MCF 10A (cell line): ENCODE results near the gene ACAP1. TPM values are rescaled to one million over a fixed set of nuclear protein-coding genes. Genes with fewer than 3 reads are reported as not detected.

ENCODE experiments used
- BruUV-seq: library from RNA; stranded (reverse); fragments of 400-500 nt; replicated peaks from 2 replicates; lab custom pipeline; 2021; lab: Mats Ljungman, UMichigan
- CTCF ChIA-PET: fragments of 300-600 bp; sonication (Branson Sonifier 250); formaldehyde crosslinking; extraction: SDS; loops from one replicate; lab custom pipeline; 2021; ENCODE audit warnings: antibody characterized with exemption, inconsistent platforms; lab: Yijun Ruan, JAX
- POLR2A ChIA-PET: fragments of 300-600, 350-650 bp; sonication (Branson Sonifier 250); formaldehyde crosslinking; extraction: SDS; loops from one replicate; lab custom pipeline; 2020; ENCODE audit warnings: antibody characterized with exemption, inconsistent platforms; lab: Yijun Ruan, JAX
- DNase-seq: peaks from one replicate; pipeline ENCODE4 v3.0.0-alpha.2; 2018; ENCODE audit not compliant: unreplicated experiment
- H3K27ac Mint-ChIP-seq: one replicate; pipeline ENCODE4 v1.8.0; 2022; ENCODE audit warnings: mild to moderate bottlenecking, low read depth, mixed read lengths; ENCODE audit not compliant: unreplicated experiment
- H3K27me3 Mint-ChIP-seq: one replicate; pipeline ENCODE4 v1.8.0; 2022; ENCODE audit warnings: mixed read lengths; ENCODE audit not compliant: insufficient read depth, unreplicated experiment
- H3K36me3 Mint-ChIP-seq: one replicate; pipeline ENCODE4 v1.8.0; 2022; ENCODE audit warnings: mild to moderate bottlenecking, moderate library complexity, mixed read lengths; ENCODE audit not compliant: insufficient read depth, unreplicated experiment
- H3K4me1 Mint-ChIP-seq: one replicate; pipeline ENCODE4 v1.8.0; 2022; ENCODE audit warnings: mixed read lengths; ENCODE audit not compliant: insufficient read depth, unreplicated experiment
- H3K4me3 Mint-ChIP-seq: one replicate; pipeline ENCODE4 v1.8.0; 2022; ENCODE audit warnings: mild to moderate bottlenecking, moderate library complexity, mixed read lengths; ENCODE audit not compliant: unreplicated experiment
- H3K9me3 Mint-ChIP-seq: one replicate; pipeline ENCODE4 v1.8.0; 2022; ENCODE audit warnings: mixed read lengths; ENCODE audit not compliant: unreplicated experiment
- intact Hi-C: fragments of 100-400 bp; cut with micrococcal nuclease; formaldehyde crosslinking; loops from 2 replicates; pipeline ENCODE4 v1.14.1; 2022
- total RNA-seq: library from RNA; stranded (reverse); gene quantifications from 2 replicates; pipeline ENCODE4 v1.2.3, GENCODE V29; 2022
- TF ChIP-seq, protein P1 (sequence below): fragments of 200-600 bp; IDR thresholded peaks from one replicate; pipeline ENCODE4 v1.8.0; 2022; ENCODE audit warnings: antibody characterized with exemption, mild to moderate bottlenecking; ENCODE audit not compliant: unreplicated experiment

The ACAP1 gene
- total RNA-seq, 1 experiment from 2014 or later: 4.9 TPM

DNA sequence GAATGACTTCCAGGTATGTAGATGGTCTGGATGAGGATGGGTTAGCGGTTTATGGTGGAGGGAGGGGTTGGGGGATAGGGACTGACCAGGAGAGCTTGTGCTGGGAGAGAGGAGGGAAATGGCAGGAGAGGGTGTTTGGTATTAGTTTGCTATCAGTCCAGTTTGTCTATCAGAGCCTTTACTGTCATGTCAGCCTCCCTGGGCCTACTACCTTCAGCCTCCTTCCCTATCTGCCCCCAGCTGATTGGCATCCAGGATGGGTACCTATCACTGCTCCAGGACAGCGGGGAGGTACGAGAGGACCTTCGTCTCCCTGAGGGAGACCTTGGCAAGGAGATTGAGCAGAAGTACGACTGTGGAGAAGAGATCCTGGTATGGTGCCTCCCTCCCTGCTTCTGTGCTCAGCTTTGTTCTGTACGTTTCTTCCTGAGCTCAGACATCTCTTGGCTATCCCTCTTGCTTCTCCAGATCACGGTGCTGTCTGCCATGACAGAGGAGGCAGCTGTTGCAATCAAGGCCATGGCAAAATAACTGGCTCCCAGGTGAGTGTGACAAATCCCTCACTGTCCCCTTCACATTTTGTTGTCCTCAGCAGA, 25.1 kb upstream of the ACAP1 start:
- peak overlapping the region; percentile 87 for H3K27ac Mint-ChIP-seq

DNA sequence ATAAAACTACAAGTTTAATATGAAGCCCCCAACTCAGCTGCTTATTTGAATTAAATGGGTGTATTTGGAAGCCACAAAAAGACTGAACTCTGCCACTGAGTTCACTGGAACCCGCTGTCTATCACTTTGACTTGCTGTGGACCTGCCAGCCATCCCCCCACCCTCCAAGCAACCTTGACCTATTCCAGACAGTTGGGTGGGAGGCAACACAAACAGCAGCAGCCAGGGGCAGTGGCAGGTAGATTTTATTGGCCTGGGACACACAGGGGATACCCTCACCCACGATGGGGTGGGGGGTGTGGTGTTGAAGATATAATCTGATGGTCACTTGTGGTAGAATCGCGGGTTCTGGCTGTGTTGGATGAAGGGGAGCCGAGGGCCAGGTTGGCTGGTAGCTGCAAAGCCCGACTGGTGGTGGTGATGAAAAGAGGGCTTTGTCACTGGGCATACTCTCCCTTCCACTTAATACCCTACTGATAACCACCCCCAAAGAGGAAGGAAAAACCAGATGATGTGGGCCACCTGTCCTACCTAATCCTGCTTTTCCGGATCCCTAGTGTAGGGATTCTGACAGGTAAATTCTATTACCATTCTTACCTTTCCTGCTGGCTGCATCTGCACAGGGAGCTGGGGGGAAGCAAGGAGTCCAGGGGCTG, 23.8 kb upstream of the ACAP1 start:
- intact Hi-C loops: no loop called here
- POLR2A ChIA-PET: interaction anchor here (0.8 to 4.0 kb wide), 8 partner anchors 17 to 263 kb away, joined by 3 to 41 read pairs (median 4); partner anchors contain the start of genes ACADVL, CTDNEP1, DLG4 and ELP5
- TF ChIP-seq, protein P1, sequence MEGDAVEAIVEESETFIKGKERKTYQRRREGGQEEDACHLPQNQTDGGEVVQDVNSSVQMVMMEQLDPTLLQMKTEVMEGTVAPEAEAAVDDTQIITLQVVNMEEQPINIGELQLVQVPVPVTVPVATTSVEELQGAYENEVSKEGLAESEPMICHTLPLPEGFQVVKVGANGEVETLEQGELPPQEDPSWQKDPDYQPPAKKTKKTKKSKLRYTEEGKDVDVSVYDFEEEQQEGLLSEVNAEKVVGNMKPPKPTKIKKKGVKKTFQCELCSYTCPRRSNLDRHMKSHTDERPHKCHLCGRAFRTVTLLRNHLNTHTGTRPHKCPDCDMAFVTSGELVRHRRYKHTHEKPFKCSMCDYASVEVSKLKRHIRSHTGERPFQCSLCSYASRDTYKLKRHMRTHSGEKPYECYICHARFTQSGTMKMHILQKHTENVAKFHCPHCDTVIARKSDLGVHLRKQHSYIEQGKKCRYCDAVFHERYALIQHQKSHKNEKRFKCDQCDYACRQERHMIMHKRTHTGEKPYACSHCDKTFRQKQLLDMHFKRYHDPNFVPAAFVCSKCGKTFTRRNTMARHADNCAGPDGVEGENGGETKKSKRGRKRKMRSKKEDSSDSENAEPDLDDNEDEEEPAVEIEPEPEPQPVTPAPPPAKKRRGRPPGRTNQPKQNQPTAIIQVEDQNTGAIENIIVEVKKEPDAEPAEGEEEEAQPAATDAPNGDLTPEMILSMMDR: no peak

More for the DNA sequence above, 25.1 kb upstream of the ACAP1 start:
- Mint-ChIP-seq H3K9me3 (no peaks in the 10 kb centered on the region), H3K4me3 (peak overlapping the region; percentile 88), H3K4me1 (peaks cover 37% of the 10 kb centered on the region), H3K36me3 (peaks cover 89% of the 10 kb centered on the region), H3K27me3 (no peaks in the 10 kb centered on the region)
- intact Hi-C loops: no loop called here
- ChIA-PET CTCF (interaction anchor here (1.2 to 1.5 kb wide), 2 partner anchors 34 to 44 kb away, joined by 3 to 6 read pairs; no protein-coding TSS in a partner anchor), POLR2A (interaction anchor here (1.0 to 1.7 kb wide), 2 partner anchors 18 to 272 kb away, joined by 3 read pairs; partner anchors contain the start of genes MPDU1 and NEURL4)
- DNase-seq: no peak
- BruUV-seq: no TSS peak
- TF ChIP-seq, protein P1: no peak

DNA sequence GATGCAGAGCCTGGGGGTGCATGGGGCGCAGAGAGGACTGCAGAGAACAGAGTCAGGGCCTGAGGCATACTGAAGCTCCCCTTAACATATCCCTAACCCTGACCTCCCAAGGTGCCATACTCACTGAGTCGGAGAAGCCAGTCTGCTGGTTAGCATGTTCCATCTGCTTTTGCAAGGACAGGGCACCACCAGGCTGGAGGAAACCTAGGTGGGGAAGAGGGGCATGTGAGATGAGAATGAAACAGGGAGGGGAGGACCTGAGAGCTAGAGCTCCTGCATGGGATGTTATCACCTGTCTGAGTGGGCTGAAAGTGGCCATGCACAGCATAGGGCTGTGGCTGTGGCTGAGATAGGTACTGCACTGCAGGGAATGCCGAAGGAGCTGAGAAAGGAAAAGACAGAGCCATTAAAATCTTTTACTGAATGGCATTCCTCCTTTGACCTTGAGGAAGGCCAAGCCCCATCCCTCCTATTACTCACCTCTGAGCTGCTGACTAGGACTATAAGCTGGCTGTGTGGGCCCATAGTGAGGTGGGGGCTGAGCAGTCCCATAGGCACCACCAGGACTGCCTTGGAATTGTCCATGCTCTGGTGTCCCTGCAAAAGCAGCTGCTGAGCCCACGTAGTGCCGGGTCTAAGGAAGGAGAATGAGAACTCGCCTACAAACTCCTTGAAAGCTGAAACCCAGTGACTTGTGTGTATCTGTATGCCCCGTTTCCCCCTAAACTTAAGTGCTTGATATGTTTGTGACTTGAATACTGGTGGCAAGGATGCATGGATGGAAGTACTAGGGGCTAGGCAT, 23.0 kb upstream of the ACAP1 start:
- no peak overlapping the region for H3K27ac Mint-ChIP-seq
- H3K36me3 Mint-ChIP-seq: peaks cover 92% of the 10 kb centered on the region
- TF ChIP-seq, protein P1: no peak
- H3K27me3 Mint-ChIP-seq: no peaks in the 10 kb centered on the region
- peaks cover 41% of the 10 kb centered on the region for H3K4me1 Mint-ChIP-seq
- intact Hi-C loops: no loop called here
- ChIA-PET POLR2A (interaction anchor here (0.6 to 4.0 kb wide), 13 partner anchors 16 to 271 kb away, joined by 3 to 41 read pairs (median 5); partner anchors contain the start of genes ACADVL, CTDNEP1, DLG4 and ELP5), CTCF (interaction anchor here (0.7 to 1.2 kb wide), 6 partner anchors 11 to 292 kb away, joined by 3 to 6 read pairs (median 4); partner anchors contain the start of gene PHF23)
- H3K9me3 Mint-ChIP-seq: no peaks in the 10 kb centered on the region
- BruUV-seq: no TSS peak
- H3K4me3 Mint-ChIP-seq: peak overlapping the region; percentile 85
- no peak for DNase-seq

More for the DNA sequence above, 23.8 kb upstream of the ACAP1 start:
- peak overlapping the region; percentile 47 for H3K4me3 Mint-ChIP-seq
- CTCF ChIA-PET: interaction anchor here (0.5 to 1.2 kb wide), 5 partner anchors 12 to 291 kb away, joined by 3 to 6 read pairs (median 4); partner anchors contain the start of gene PHF23
- H3K27me3 Mint-ChIP-seq: no peaks in the 10 kb centered on the region
- H3K4me1 Mint-ChIP-seq: peaks cover 41% of the 10 kb centered on the region
- H3K27ac Mint-ChIP-seq: no peak overlapping the region
- H3K36me3 Mint-ChIP-seq: peaks cover 87% of the 10 kb centered on the region
- H3K9me3 Mint-ChIP-seq: no peaks in the 10 kb centered on the region
- DNase-seq: no peak
- BruUV-seq: no TSS peak
